T-cell (primary cell): ENCODE results near the gene ZNF101. TPM values are rescaled to one million over a fixed set of nuclear protein-coding genes. Genes with fewer than 3 reads are reported as not detected.

Source experiments
- ATAC-seq, 4 experiments: fragments of 200-7000 bp in 3 of 4; fragments of 150-1000 bp in 1 of 4; cut with Tn5 transposase; replicated peaks in 1 of 4; 1 replicate in 3 of 4; 2 replicates in 1 of 4; pipeline ENCODE4 v1.10.0; 2021; ENCODE audit warnings: moderate library complexity in 3 of 4, mild to moderate bottlenecking in 2 of 4, moderate number of reproducible peaks in 1 of 4
- CTCF ChIA-PET, 2 donors: fragments of 300-600 bp; sonication (Branson Sonifier 250); formaldehyde crosslinking; loops; one replicate each; lab custom pipeline; 2022; ENCODE audit warnings: antibody characterized with exemption in 2 of 2; lab: Charles Lee
- POLR2A ChIA-PET, 2 donors: fragments of 300-600 bp; sonication (Branson Sonifier 250); formaldehyde crosslinking; loops; one replicate each; lab custom pipeline; 2022; ENCODE audit warnings: antibody characterized with exemption in 2 of 2; lab: Charles Lee
- DNase-seq, 35 experiments: peaks; one replicate each; pipeline versions ENCODE4 v3.0.0 to v3.0.0-alpha.2; 2013 to 2023
- H3K27ac ChIP-seq: one replicate; pipeline ENCODE4 v1.5.1; 2013; ENCODE audit warnings: low read length
- H3K27me3 ChIP-seq, 2 experiments: replicated peaks in 1 of 2; 1 replicate in 1 of 2; 2 replicates in 1 of 2; pipeline versions ENCODE4 v1.6.1 to v1.7.0; 2013; ENCODE audit warnings: low read length in 1 of 2, mixed read lengths in 1 of 2; ENCODE audit not compliant: control insufficient read depth in 2 of 2, insufficient read depth in 2 of 2; ENCODE audit errors: extremely low read depth in 1 of 2
- H3K36me3 ChIP-seq, 2 donors: 1 replicate in 1 of 2; 2 replicates in 1 of 2; pipeline versions ENCODE4 v1.6.1 to v1.7.0; 2013; ENCODE audit warnings: low read length in 1 of 2; ENCODE audit not compliant: control insufficient read depth in 2 of 2, insufficient read depth in 1 of 2; ENCODE audit errors: extremely low read depth in 1 of 2
- H3K4me1 ChIP-seq, 2 experiments: 1 replicate in 1 of 2; 2 replicates in 1 of 2; pipeline versions ENCODE4 v1.6.1 to v1.7.0; 2013; ENCODE audit warnings: low read length in 2 of 2, mixed read lengths in 1 of 2; ENCODE audit not compliant: insufficient read depth in 2 of 2, control insufficient read depth in 1 of 2; ENCODE audit errors: extremely low read depth in 1 of 2
- H3K4me3 ChIP-seq, 2 donors: 1 replicate in 1 of 2; 2 replicates in 1 of 2; pipeline versions ENCODE4 v1.5.1 to v1.7.0; 2013; ENCODE audit warnings: mild to moderate bottlenecking in 2 of 2, low read length in 1 of 2, moderate library complexity in 1 of 2; ENCODE audit not compliant: control insufficient read depth in 1 of 2; ENCODE audit errors: extremely low read depth in 1 of 2
- H3K9me3 ChIP-seq: 2 replicates; pipeline ENCODE4 v1.7.0; 2013
- H3K27ac Mint-ChIP-seq, 2 donors: one replicate each; pipeline ENCODE4 v1.8.0; 2020 to 2021; ENCODE audit warnings: mild to moderate bottlenecking in 2 of 2, mixed read lengths in 2 of 2
- H3K27me3 Mint-ChIP-seq, 2 donors: one replicate each; pipeline ENCODE4 v1.8.0; 2021 to 2022; ENCODE audit warnings: mixed read lengths in 2 of 2
- H3K36me3 Mint-ChIP-seq: one replicate; pipeline ENCODE4 v1.8.0; 2021; ENCODE audit warnings: mixed read lengths
- H3K4me1 Mint-ChIP-seq, 3 donors: one replicate each; pipeline ENCODE4 v1.8.0; 2020 to 2022; ENCODE audit warnings: mixed read lengths in 3 of 3, mild to moderate bottlenecking in 1 of 3
- H3K4me3 Mint-ChIP-seq, 3 donors: one replicate each; pipeline ENCODE4 v1.8.0; 2020 to 2022; ENCODE audit warnings: mild to moderate bottlenecking in 3 of 3, mixed read lengths in 3 of 3, moderate library complexity in 3 of 3
- H3K9me3 Mint-ChIP-seq, 3 donors: one replicate each; pipeline ENCODE4 v1.8.0; 2020 to 2022; ENCODE audit warnings: mixed read lengths in 3 of 3
- WGBS: methylation state at CpG from one replicate; pipeline ENCODE4 v1.1.5; 2013; ENCODE audit warnings: missing lambda C conversion rate; ENCODE audit not compliant: insufficient coverage; 5-methylcytosine and 5-hydroxymethylcytosine counted together
- total RNA-seq, 35 experiments: library from RNA in 6 of 35; stranded (reverse) in 6 of 35; fragments of 120-200 nt in 1 of 35; gene quantifications; one replicate each; pipeline versions ENCODE4 v1.2.1 to v1.2.4 and lab custom pipeline; 2013 to 2026

Gene ZNF101
- total RNA-seq, 5 donors from 2014 or later (not counting 1 experiment from before 2014, with no cell fraction given), result 66.2 to 180 (median 164) TPM

DNA sequence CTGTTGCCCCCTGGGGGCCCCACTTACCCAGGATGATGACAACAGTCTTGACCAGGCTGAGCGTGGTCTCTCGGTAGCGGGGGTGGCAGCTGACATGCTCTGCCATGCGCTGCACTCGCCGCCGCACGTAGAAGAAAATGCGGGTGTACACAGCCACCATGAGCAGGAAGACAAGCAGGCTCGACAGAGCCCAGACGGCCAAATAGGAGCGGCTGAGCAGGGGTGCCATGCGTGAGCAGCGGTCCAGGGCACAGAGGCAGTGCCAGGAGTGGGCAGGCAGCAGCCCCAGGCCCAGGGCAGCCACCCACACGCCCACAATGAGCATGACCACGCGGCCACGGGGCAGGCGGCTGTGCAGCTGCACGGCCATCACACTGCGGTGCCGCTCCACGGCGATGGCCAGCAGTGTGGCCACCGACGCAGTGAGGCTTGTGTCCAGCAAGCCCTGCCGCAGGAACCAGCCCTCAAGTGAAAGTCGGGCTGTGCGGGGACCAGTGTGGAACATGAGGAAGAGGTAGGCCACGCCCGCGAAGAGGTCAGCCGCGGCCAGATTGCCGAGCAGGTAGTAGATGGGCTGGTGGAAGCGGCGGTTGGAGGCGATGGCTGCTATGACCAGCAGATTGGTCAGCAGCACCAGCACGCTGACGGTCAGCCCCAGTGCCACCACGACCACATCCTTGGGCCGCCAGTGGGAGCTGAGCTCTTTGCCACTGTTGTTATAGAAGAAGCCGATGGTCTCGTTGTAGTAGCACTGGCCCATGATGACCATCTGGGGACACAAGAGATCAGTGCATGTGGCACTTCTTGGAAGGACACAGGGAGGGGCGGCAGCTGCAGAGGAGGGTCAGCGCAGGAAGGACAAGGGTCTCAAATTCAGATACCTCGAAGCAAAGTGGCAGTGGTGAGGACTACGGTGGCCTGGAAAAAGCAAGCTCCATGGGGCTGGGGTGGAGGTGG is 41.8 kb upstream of the ZNF101 start:
- Histone ChIP-seq H3K4me1 (peaks cover 7 to 36% of the 10 kb centered on the region in 2 experiments), H3K36me3 (peaks cover 0 to 20% of the 10 kb centered on the region in 2 donors), H3K27me3 (no peaks in the 10 kb centered on the region), H3K9me3 (no peaks in the 10 kb centered on the region), H3K4me3 (peak overlapping the region; percentile 74 to 83), H3K27ac (peak overlapping the region; percentile 61)
- ChIA-PET POLR2A (interaction anchor here in 1 of 2 donors (0.8 kb wide), 2 partner anchors 15 to 194 kb away, joined by 3 to 9 read pairs; no protein-coding TSS in a partner anchor), CTCF (interaction anchor here in 1 of 2 donors (0.5 to 0.6 kb wide), 2 partner anchors 40 to 241 kb away, joined by 3 read pairs; no protein-coding TSS in a partner anchor)
- Mint-ChIP-seq H3K4me1 (peaks cover 25 to 34% (median 31%) of the 10 kb centered on the region in 3 donors), H3K27me3 (no peaks in the 10 kb centered on the region), H3K36me3 (peaks cover 19% of the 10 kb centered on the region), H3K27ac (peak overlapping the region; percentile 96 to 97), H3K9me3 (no peaks in the 10 kb centered on the region), H3K4me3 (peak overlapping the region; percentile 94 to 97 (median 95))
- 90% methylated on average over 44 of the region's 48 CpGs for WGBS
- ATAC-seq, result no peak
- DNase-seq, result no peak

DNA sequence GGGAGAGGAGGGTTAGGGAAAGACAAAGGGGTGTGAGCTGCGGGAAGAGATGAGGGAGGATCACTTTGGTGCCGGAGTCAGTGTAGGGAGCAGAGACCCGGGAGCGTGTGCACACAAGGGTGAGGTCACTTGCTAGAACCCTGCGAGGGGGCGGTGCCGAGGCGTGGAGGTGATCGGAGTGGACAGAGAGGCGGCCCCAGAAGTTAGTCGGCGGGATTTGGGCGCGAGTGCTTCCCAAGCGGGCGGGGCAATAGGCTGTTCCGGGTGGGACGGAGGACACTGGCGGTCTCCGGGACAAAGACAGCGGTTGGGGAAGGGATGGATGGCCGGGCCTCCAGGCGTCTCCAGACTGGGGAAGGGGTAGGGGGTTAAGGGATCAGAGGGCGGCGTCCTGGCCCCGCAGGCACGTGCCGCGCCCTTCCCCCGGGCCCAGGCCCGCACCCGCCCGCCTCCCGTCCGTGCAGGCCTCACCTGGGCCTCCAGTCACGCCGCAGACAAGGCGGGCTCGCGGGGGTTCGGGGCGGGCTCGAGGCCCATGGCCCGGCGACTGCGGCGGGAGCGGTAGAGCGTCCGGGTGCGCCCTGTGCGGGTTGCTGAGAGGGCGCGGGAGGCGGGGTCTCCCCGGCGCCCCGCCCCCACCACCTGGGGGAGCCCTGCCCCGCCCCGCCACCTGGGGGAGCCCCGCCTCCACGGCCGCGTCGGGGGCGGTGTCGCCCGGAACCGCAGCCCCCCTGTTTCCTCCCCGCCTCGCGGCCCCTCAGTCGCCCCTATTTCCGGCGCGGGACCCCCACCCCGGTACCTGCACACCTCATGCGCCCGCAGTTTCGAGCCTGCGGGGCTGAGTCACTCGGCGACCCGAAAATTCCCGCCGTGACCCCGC is 40.8 kb upstream of the ZNF101 start, which contains the start of gene LPAR2:
LPAR2 (minus strand) TSS at position 600 of the 880 bp plus-strand sequence. CDS start 945 bp downstream, outside the sequence.
- ChIA-PET POLR2A (interaction anchor here in 1 of 2 donors (0.8 kb wide), 1 partner anchor 16 kb away, joined by 9 read pairs; no protein-coding TSS in a partner anchor), CTCF (interaction anchor here in 1 of 2 donors (0.6 to 0.8 kb wide), 3 partner anchors 13 to 1583 kb away, joined by 3 to 5 read pairs (median 4); no protein-coding TSS in a partner anchor)
- WGBS, result under 1% methylated on average over 80 of the region's 87 CpGs
- peak within 1 kb of the TSS; percentile 74 to 83 for H3K4me3 ChIP-seq
- ATAC-seq, result peak; percentile 82 to 88 (median 86)
- H3K27me3 ChIP-seq, result no peaks in the 10 kb centered on the region
- Mint-ChIP-seq H3K27me3 (no peaks in the 10 kb centered on the region), H3K4me3 (peak within 1 kb of the TSS; percentile 94 to 97 (median 95)), H3K36me3 (peaks cover 26% of the 10 kb centered on the region), H3K4me1 (peaks cover 26 to 34% (median 31%) of the 10 kb centered on the region in 3 donors), H3K9me3 (no peaks in the 10 kb centered on the region), H3K27ac (peak within 1 kb of the TSS; percentile 96 to 97)
- peaks cover 7 to 36% of the 10 kb centered on the region in 2 experiments for H3K4me1 ChIP-seq
- DNase-seq, result peak; percentile 59 to 89 (median 77)
- H3K27ac ChIP-seq, result peak within 1 kb of the TSS; percentile 76
- no peaks in the 10 kb centered on the region for H3K9me3 ChIP-seq
- peaks cover 4 to 26% of the 10 kb centered on the region in 2 donors for H3K36me3 ChIP-seq

DNA sequence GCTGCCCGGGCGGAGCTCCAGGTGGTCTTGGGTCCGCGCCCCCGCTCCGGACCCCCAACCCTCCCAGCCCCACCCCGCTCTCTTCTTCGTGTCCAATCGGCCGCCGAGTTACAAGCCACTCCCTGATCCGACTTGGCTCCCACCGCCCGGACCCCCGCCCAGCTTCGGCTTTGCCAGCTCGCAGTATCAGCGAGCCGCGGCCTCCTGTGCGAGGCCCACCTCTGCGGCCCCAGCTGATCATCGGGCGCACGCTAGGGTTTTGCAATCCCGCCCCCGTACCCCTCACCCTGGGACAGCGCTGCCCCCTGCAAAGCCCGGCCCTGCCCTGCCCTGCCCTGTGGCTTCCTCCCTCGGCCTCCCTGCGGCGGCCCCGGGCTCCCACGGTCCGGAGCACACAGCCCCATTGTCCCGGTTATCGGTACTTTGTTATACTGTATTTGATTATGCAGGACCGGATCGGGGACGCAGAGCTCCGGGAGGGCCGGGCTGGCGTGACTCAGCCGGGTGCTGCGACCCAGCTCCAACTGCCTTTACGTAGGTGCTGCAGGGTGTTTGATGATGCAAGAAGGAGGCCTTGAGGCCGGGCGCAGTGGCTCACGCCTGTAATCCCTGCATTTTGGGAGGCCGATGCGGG is 40.0 kb upstream of the ZNF101 start:
- ChIA-PET CTCF (interaction anchor here (0.6 to 1.0 kb wide), 4 partner anchors 14 to 1584 kb away, joined by 3 to 8 read pairs (median 4); no protein-coding TSS in a partner anchor), POLR2A (no interaction called here)
- peak in 25 of 35 experiments; percentile 12 to 56 (median 31) for DNase-seq
- 14% methylated on average over 31 of the region's 51 CpGs for WGBS
- peak overlapping the region in 1 of 2 donors; percentile 83 for H3K4me3 ChIP-seq
- peaks cover 7 to 36% of the 10 kb centered on the region in 2 experiments for H3K4me1 ChIP-seq
- peak overlapping the region; percentile 76 for H3K27ac ChIP-seq
- H3K36me3 Mint-ChIP-seq, result peaks cover 33% of the 10 kb centered on the region
- H3K4me1 Mint-ChIP-seq, result peaks cover 31 to 37% (median 33%) of the 10 kb centered on the region in 3 donors
- H3K27ac Mint-ChIP-seq, result peak overlapping the region; percentile 80 to 89
- H3K9me3 ChIP-seq, result no peaks in the 10 kb centered on the region
- H3K27me3 ChIP-seq, result no peaks in the 10 kb centered on the region
- H3K36me3 ChIP-seq, result peaks cover 5 to 29% of the 10 kb centered on the region in 2 donors
- peak; percentile 11 to 30 (median 26) for ATAC-seq
- H3K4me3 Mint-ChIP-seq, result peak overlapping the region; percentile 73 to 97 (median 76)
- H3K27me3 Mint-ChIP-seq, result no peaks in the 10 kb centered on the region
- H3K9me3 Mint-ChIP-seq, result no peaks in the 10 kb centered on the region

DNA sequence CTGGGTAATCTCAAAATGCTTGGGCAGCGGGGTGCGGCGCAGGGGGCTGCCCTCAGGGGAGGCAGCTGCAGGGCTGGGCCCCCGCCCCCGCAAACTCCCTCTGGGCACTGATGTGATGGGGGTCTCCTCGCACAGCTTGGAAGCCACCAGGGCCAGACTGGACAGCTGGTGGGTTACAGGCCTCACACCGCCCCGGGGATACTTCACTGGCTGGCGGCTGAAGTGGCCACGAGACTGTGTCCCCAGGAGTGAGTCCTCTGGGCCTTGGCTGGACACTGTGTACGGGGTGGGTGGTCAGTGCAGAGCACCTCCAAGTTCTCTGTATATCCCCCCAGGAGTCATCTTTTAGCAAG is 38.6 kb upstream of the ZNF101 start:
- POLR2A ChIA-PET, result no interaction called here
- Mint-ChIP-seq H3K27ac (peak overlapping the region in 1 of 2 donors; percentile 52), H3K27me3 (no peaks in the 10 kb centered on the region), H3K4me3 (peak overlapping the region in 1 of 3 donors; percentile 36), H3K4me1 (peaks cover 28 to 42% (median 40%) of the 10 kb centered on the region in 3 donors), H3K36me3 (peaks cover 35% of the 10 kb centered on the region), H3K9me3 (no peaks in the 10 kb centered on the region)
- H3K27me3 ChIP-seq, result no peaks in the 10 kb centered on the region
- no peak overlapping the region for H3K4me3 ChIP-seq
- H3K9me3 ChIP-seq, result no peaks in the 10 kb centered on the region
- ATAC-seq (no peak), DNase-seq (no peak)
- peaks cover 19 to 39% of the 10 kb centered on the region in 2 donors for H3K36me3 ChIP-seq
- H3K4me1 ChIP-seq, result peaks cover 7 to 37% of the 10 kb centered on the region in 2 experiments
- no peak overlapping the region for H3K27ac ChIP-seq
- whole genome bisulfite sequencing, result 91% methylated on average over 10 of the region's 11 CpGs
- CTCF ChIA-PET, result no interaction called here

DNA sequence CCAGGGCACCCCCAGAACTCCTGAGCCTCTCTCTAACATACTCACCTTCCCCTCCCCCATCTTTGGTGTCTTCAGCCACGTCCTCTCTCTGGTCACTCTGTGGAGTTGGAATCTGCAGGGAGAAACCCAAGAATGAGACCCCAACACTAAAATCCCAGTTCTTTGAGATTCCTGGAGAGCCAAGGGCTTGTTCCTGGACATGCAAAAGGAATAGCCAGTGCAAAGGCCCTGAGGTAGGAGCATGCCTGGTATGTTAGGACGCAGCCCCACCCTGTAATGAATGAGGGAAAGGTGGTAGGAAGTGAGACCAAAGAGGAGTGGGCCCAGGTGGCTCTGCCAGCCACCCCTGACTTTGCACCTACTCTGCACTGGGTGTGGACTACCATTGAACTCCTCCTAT is 38.2 kb upstream of the ZNF101 start:
- DNase-seq, result no peak
- peaks cover 23 to 42% of the 10 kb centered on the region in 2 donors for H3K36me3 ChIP-seq
- no CpG with 5 or more reads among the region's 2 CpGs for WGBS

More for the DNA sequence above, 38.2 kb upstream of the ZNF101 start:
- Histone ChIP-seq H3K27ac (no peak overlapping the region), H3K4me3 (no peak overlapping the region), H3K27me3 (no peaks in the 10 kb centered on the region), H3K9me3 (no peaks in the 10 kb centered on the region), H3K4me1 (peaks cover 7 to 38% of the 10 kb centered on the region in 2 experiments)
- Mint-ChIP-seq H3K27me3 (no peaks in the 10 kb centered on the region), H3K9me3 (no peaks in the 10 kb centered on the region), H3K36me3 (peaks cover 39% of the 10 kb centered on the region), H3K4me3 (peak overlapping the region in 1 of 3 donors; percentile 36), H3K4me1 (peaks cover 31 to 42% (median 38%) of the 10 kb centered on the region in 3 donors), H3K27ac (peak overlapping the region in 1 of 2 donors; percentile 52)
- ATAC-seq, result no peak
- CTCF ChIA-PET, result no interaction called here
- POLR2A ChIA-PET, result no interaction called here
